ENCODE data around the gene RAB3IL1. TPM values are rescaled to one million over a fixed set of nuclear protein-coding genes. Genes with fewer than 3 reads are reported as not detected.

RAB3IL1 gene
- total and polyA plus RNA-seq, 4 donors: 2.1 to 41.6 (median 5.4) TPM

GRCh38 chr11:61847914-61848581 is 69.3 kb downstream of the RAB3IL1 start:
- H3K4me3 ChIP-seq (ENCODE audit: low read depth in 1 of 3, low read length in 3 of 3): no peak overlapping the region
- peaks cover 0 to 14% (median 1%) of the 10 kb centered on the region in 4 donors for H3K4me1 ChIP-seq (ENCODE audit: control insufficient read depth in 4 of 4, insufficient read depth in 4 of 4, low read length in 3 of 4)
- H3K27ac ChIP-seq (ENCODE audit: low read depth in 1 of 2, low read length in 2 of 2): no peak overlapping the region
- WGBS: 93% methylated on average over 18 of the region's 18 CpGs
- H3K9ac ChIP-seq (ENCODE audit: low read depth in 1 of 2, low read length in 2 of 2): no peak overlapping the region
- DNase-seq (ENCODE audit: low spot score): no peak
- TF ChIP-seq EGR1 (IDR thresholded peaks at IDR 0.05; ENCODE audit: low read depth in 2 of 2): no peak
- no peak for TF ChIP-seq NR2F2 (IDR thresholded peaks at IDR 0.05)
- TF ChIP-seq RXRA (IDR thresholded peaks at IDR 0.05): no peak
- TF ChIP-seq GABPA (IDR thresholded peaks at IDR 0.05 in 1 of 2, conservative IDR thresholded peaks at IDR 0.05 in 1 of 2): no peak
- TF ChIP-seq RAD21 (IDR thresholded peaks at IDR 0.05): no peak
- TF ChIP-seq ATF3 (IDR thresholded peaks at IDR 0.05): no peak
- no peak for TF ChIP-seq SP1 (IDR thresholded peaks at IDR 0.05)
- TF ChIP-seq REST (IDR thresholded peaks at IDR 0.05): no peak
- TF ChIP-seq TAF1 (conservative IDR thresholded peaks at IDR 0.05): no peak
- no peak for TF ChIP-seq ZBTB33 (IDR thresholded peaks at IDR 0.05)
- no peak for TF ChIP-seq MAX (IDR thresholded peaks at IDR 0.05)
- no peak for TF ChIP-seq JUND (IDR thresholded peaks at IDR 0.05)
- TF ChIP-seq FOXA1 (IDR thresholded peaks at IDR 0.05): no peak
- TF ChIP-seq CTCF (IDR thresholded peaks at IDR 0.05; ENCODE audit: low read depth, low read length, missing input control): no peak
- no peak for TF ChIP-seq YY1 (IDR thresholded peaks at IDR 0.05)
- peaks cover 4 to 31% (median 17%) of the 10 kb centered on the region in 4 donors for H3K36me3 ChIP-seq (ENCODE audit: control insufficient read depth in 4 of 4, insufficient read depth in 3 of 4, low read depth in 1 of 4, low read length in 3 of 4)
- no peaks in the 10 kb centered on the region for H3K9me3 ChIP-seq (ENCODE audit: control insufficient read depth in 4 of 4, low read length in 3 of 4)
- no peaks in the 10 kb centered on the region for H3K27me3 ChIP-seq (ENCODE audit: control insufficient read depth in 4 of 4, insufficient read depth in 4 of 4, low read length in 3 of 4)

Small RNAs within 50 kb of the gene (small RNA-seq; reads per million reads assigned to genes)
- gene MIR6746: not detected
- gene RNU6-1243P: not detected

Other genes with a start within 250 kb of the RAB3IL1 start
- gene DAGLA, start 237.2 kb downstream of the RAB3IL1 start, total RNA-seq: under 1 TPM; 0.67 to 0.84 TPM
- gene DAGLA, start 237.2 kb downstream of the RAB3IL1 start, polyA plus RNA-seq: under 1 TPM; 0.13 to 0.53 TPM
- 1 to 10 TPM; 3.5 to 6.5 TPM for gene MYRF, start 164.9 kb downstream of the RAB3IL1 start, total RNA-seq
- 1 to 10 TPM; 4.4 to 4.5 TPM for gene MYRF, start 164.9 kb downstream of the RAB3IL1 start, polyA plus RNA-seq
- 10 to 100 TPM; 31.0 to 77.8 TPM for gene TMEM258, start 125.0 kb downstream of the RAB3IL1 start, total RNA-seq
- 100 to 1,000 TPM; 120 to 136 TPM for gene TMEM258, start 125.0 kb downstream of the RAB3IL1 start, polyA plus RNA-seq
- 10 to 100 TPM in 1 of 2 donors, 1 to 10 TPM in 1; 9.0 to 46.5 TPM for gene FEN1, start 124.7 kb downstream of the RAB3IL1 start, total RNA-seq
- gene FEN1, start 124.7 kb downstream of the RAB3IL1 start, polyA plus RNA-seq: 10 to 100 TPM in 1 of 2 donors, 1 to 10 TPM in 1; 4.5 to 10.0 TPM
- gene FADS1, start 100.6 kb downstream of the RAB3IL1 start, total RNA-seq: 100 to 1,000 TPM in 1 of 2 donors, 10 to 100 TPM in 1; 72.7 to 137 TPM
- gene FADS1, start 100.6 kb downstream of the RAB3IL1 start, polyA plus RNA-seq: 10 to 100 TPM; 16.8 to 44.8 TPM
- gene FADS2, start 89.3 kb downstream of the RAB3IL1 start, total RNA-seq: 100 to 1,000 TPM in 1 of 2 donors, 10 to 100 TPM in 1; 65.4 to 281 TPM
- 100 to 1,000 TPM in 1 of 2 donors, 1 to 10 TPM in 1; 2.8 to 104 TPM for gene FADS2, start 89.3 kb downstream of the RAB3IL1 start, polyA plus RNA-seq
- 10 to 100 TPM in 1 of 2 donors, 1 to 10 TPM in 1; 8.3 to 13.6 TPM for gene FADS3, start 26.0 kb downstream of the RAB3IL1 start, total RNA-seq
- 10 to 100 TPM in 1 of 2 donors, 1 to 10 TPM in 1; 8.9 to 11.7 TPM for gene FADS3, start 26.0 kb downstream of the RAB3IL1 start, polyA plus RNA-seq
- gene BEST1, start 32.8 kb upstream of the RAB3IL1 start, total RNA-seq: 1 to 10 TPM; 1.3 to 1.6 TPM
- under 1 TPM; 0.22 to 0.85 TPM for gene BEST1, start 32.8 kb upstream of the RAB3IL1 start, polyA plus RNA-seq
- gene FTH1, start 50.1 kb upstream of the RAB3IL1 start, total RNA-seq: 100 to 1,000 TPM; 592 to 949 TPM
- gene FTH1, start 50.1 kb upstream of the RAB3IL1 start, polyA plus RNA-seq: 1,000 to 10,000 TPM; 3,401 to 4,630 TPM
- gene INCENP, start 206.4 kb upstream of the RAB3IL1 start, total RNA-seq: 10 to 100 TPM in 1 of 2 donors, 1 to 10 TPM in 1; 5.4 to 34.4 TPM
- 1 to 10 TPM; 2.4 to 4.1 TPM for gene INCENP, start 206.4 kb upstream of the RAB3IL1 start, polyA plus RNA-seq